ENCODE results near the gene LTC4S.

The LTC4S gene

DNA sequence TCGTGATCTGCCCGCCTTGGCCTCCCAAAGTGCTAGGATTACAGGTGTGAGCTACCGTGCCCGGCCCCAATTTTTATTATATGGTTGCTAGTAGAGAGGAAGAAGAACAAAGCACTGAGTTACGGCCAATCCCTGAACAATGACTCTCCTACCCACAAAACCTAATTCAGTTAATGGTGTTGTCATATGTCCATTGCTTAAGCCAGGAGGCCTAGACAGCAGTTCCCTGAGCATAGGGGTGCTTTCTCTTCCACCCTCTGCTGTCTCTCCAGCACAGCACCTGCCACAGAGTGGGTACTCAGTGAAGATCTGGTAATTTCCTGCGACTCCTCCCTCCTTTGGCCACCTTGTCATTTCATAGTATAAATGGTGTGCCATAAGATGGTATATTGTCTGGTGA is 21.4 kb upstream of the LTC4S start:
- H3K27ac ChIP-seq (replicated peaks) = peak overlapping the region; percentile 92
- peak; percentile 61 to 93 for DNase-seq (ENCODE audit: low read depth in 1 of 2, low spot score in 1 of 2)
- TF ChIP-seq GABPA (IDR thresholded peaks at IDR 0.05; ENCODE audit: low read depth) (no peak), POLR2AphosphoS5 (IDR thresholded peaks at IDR 0.05; ENCODE audit: low read depth) (peak; percentile 65), SPI1 (IDR thresholded peaks at IDR 0.05; ENCODE audit: borderline replicate concordance, low read depth) (peak; percentile 23; the same call in 1 of the 2 replicates)
- TF ChIP-seq, protein P1, sequence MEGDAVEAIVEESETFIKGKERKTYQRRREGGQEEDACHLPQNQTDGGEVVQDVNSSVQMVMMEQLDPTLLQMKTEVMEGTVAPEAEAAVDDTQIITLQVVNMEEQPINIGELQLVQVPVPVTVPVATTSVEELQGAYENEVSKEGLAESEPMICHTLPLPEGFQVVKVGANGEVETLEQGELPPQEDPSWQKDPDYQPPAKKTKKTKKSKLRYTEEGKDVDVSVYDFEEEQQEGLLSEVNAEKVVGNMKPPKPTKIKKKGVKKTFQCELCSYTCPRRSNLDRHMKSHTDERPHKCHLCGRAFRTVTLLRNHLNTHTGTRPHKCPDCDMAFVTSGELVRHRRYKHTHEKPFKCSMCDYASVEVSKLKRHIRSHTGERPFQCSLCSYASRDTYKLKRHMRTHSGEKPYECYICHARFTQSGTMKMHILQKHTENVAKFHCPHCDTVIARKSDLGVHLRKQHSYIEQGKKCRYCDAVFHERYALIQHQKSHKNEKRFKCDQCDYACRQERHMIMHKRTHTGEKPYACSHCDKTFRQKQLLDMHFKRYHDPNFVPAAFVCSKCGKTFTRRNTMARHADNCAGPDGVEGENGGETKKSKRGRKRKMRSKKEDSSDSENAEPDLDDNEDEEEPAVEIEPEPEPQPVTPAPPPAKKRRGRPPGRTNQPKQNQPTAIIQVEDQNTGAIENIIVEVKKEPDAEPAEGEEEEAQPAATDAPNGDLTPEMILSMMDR (IDR thresholded peaks at IDR 0.05; ENCODE audit: insufficient read depth, low read length) = no peak
- no peaks in the 10 kb centered on the region for H3K27me3 ChIP-seq (ENCODE audit: insufficient read depth, poor library complexity, severe bottlenecking)
- no peak overlapping the region for H3K4me3 ChIP-seq (replicated peaks; ENCODE audit: insufficient read depth, low read length)

- DNase-seq (ENCODE audit: low read depth in 1 of 2, low spot score in 1 of 2) = no peak
- no peaks in the 10 kb centered on the region for H3K27me3 ChIP-seq (ENCODE audit: insufficient read depth, poor library complexity, severe bottlenecking)
- TF ChIP-seq, protein P1 (IDR thresholded peaks at IDR 0.05; ENCODE audit: insufficient read depth, low read length) = no peak
- TF ChIP-seq POLR2AphosphoS5 (IDR thresholded peaks at IDR 0.05; ENCODE audit: low read depth) (no peak), GABPA (IDR thresholded peaks at IDR 0.05; ENCODE audit: low read depth) (no peak), SPI1 (IDR thresholded peaks at IDR 0.05; ENCODE audit: borderline replicate concordance, low read depth) (no peak)
- TF ChIP-seq, protein P2, sequence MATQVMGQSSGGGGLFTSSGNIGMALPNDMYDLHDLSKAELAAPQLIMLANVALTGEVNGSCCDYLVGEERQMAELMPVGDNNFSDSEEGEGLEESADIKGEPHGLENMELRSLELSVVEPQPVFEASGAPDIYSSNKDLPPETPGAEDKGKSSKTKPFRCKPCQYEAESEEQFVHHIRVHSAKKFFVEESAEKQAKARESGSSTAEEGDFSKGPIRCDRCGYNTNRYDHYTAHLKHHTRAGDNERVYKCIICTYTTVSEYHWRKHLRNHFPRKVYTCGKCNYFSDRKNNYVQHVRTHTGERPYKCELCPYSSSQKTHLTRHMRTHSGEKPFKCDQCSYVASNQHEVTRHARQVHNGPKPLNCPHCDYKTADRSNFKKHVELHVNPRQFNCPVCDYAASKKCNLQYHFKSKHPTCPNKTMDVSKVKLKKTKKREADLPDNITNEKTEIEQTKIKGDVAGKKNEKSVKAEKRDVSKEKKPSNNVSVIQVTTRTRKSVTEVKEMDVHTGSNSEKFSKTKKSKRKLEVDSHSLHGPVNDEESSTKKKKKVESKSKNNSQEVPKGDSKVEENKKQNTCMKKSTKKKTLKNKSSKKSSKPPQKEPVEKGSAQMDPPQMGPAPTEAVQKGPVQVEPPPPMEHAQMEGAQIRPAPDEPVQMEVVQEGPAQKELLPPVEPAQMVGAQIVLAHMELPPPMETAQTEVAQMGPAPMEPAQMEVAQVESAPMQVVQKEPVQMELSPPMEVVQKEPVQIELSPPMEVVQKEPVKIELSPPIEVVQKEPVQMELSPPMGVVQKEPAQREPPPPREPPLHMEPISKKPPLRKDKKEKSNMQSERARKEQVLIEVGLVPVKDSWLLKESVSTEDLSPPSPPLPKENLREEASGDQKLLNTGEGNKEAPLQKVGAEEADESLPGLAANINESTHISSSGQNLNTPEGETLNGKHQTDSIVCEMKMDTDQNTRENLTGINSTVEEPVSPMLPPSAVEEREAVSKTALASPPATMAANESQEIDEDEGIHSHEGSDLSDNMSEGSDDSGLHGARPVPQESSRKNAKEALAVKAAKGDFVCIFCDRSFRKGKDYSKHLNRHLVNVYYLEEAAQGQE (IDR thresholded peaks at IDR 0.05; ENCODE audit: insufficient replicate concordance, low read depth) = no peak
- peak overlapping the region; percentile 92 for H3K27ac ChIP-seq (replicated peaks)
- no peak overlapping the region for H3K4me3 ChIP-seq (replicated peaks; ENCODE audit: insufficient read depth, low read length)
Measured at GRCh38 chr5:179773686-179774040, 20.1 kb upstream of the LTC4S start.

- no peaks in the 10 kb centered on the region for H3K27me3 ChIP-seq (ENCODE audit: insufficient read depth, poor library complexity, severe bottlenecking)
- no peak overlapping the region for H3K4me3 ChIP-seq (replicated peaks; ENCODE audit: insufficient read depth, low read length)
- no peak for DNase-seq (ENCODE audit: low read depth in 1 of 2, low spot score in 1 of 2)
- TF ChIP-seq POLR2AphosphoS5 (IDR thresholded peaks at IDR 0.05; ENCODE audit: low read depth) (no peak), SPI1 (IDR thresholded peaks at IDR 0.05; ENCODE audit: borderline replicate concordance, low read depth) (no peak), GABPA (IDR thresholded peaks at IDR 0.05; ENCODE audit: low read depth) (no peak)
- TF ChIP-seq, protein P1 (IDR thresholded peaks at IDR 0.05; ENCODE audit: insufficient read depth, low read length) = no peak
- TF ChIP-seq, protein P2 (IDR thresholded peaks at IDR 0.05; ENCODE audit: insufficient replicate concordance, low read depth) = no peak
- H3K27ac ChIP-seq (replicated peaks) = no peak overlapping the region; the same call in 1 of the 2 replicates
Measured at GRCh38 chr5:179774442-179774841, 19.3 kb upstream of the LTC4S start.

GRCh38 chr5:179776411-179776938 is 17.3 kb upstream of the LTC4S start:
- Histone ChIP-seq H3K27ac (replicated peaks) (peak overlapping the region; percentile 47), H3K27me3 (ENCODE audit: insufficient read depth, poor library complexity, severe bottlenecking) (no peaks in the 10 kb centered on the region), H3K4me3 (replicated peaks; ENCODE audit: insufficient read depth, low read length) (no peak overlapping the region)
- TF ChIP-seq, protein P2 (IDR thresholded peaks at IDR 0.05; ENCODE audit: insufficient replicate concordance, low read depth) = no peak
- peak; percentile 64; the same call in 1 of the 2 replicates for TF ChIP-seq SPI1 (IDR thresholded peaks at IDR 0.05; ENCODE audit: borderline replicate concordance, low read depth)
- no peak for DNase-seq (ENCODE audit: low read depth in 1 of 2, low spot score in 1 of 2)

Data from HL-60 (cell line).